ENCODE measurements around the gene PAX2. TPM values are rescaled to one million over a fixed set of nuclear protein-coding genes. Genes with fewer than 3 reads are reported as not detected.

PAX2 gene
- total RNA-seq, 4 donors from 2014 or later = not detected

DNA sequence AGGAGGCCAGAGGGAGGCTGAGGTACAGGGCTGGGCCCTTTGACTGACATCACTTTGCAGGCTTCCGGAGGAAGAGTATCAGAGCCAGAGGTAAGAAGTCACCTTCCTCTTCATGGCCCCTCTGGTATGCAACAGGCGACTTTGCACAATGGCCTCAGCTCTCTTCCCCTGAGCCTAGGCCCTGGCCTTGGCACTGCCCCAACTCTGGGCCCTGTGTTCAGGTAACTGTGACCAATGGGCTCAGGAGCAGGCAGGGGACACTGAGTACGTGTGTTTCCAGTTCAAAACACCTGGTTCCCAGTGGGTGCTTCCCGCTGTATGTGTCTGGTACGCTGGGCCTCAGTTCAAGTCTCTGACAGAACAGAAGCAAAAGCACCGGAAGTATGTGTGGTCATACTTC, 12.1 kb upstream of the PAX2 start:
- TF ChIP-seq POLR2AphosphoS5 (IDR thresholded peaks at IDR 0.05) = no peak
- TF ChIP-seq, protein P1, sequence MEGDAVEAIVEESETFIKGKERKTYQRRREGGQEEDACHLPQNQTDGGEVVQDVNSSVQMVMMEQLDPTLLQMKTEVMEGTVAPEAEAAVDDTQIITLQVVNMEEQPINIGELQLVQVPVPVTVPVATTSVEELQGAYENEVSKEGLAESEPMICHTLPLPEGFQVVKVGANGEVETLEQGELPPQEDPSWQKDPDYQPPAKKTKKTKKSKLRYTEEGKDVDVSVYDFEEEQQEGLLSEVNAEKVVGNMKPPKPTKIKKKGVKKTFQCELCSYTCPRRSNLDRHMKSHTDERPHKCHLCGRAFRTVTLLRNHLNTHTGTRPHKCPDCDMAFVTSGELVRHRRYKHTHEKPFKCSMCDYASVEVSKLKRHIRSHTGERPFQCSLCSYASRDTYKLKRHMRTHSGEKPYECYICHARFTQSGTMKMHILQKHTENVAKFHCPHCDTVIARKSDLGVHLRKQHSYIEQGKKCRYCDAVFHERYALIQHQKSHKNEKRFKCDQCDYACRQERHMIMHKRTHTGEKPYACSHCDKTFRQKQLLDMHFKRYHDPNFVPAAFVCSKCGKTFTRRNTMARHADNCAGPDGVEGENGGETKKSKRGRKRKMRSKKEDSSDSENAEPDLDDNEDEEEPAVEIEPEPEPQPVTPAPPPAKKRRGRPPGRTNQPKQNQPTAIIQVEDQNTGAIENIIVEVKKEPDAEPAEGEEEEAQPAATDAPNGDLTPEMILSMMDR (IDR thresholded peaks at IDR 0.05) = no peak
- no peak for TF ChIP-seq POLR2A (IDR thresholded peaks at IDR 0.05)
- no peak for TF ChIP-seq EP300 (IDR thresholded peaks at IDR 0.05)
- Histone ChIP-seq H3K27me3 (peaks cover 100% of the 10 kb centered on the region), H3K4me1 (peaks cover 50% of the 10 kb centered on the region), H3K27ac (no peak overlapping the region), H3K9me3 (no peaks in the 10 kb centered on the region), H3K36me3 (no peaks in the 10 kb centered on the region), H3K4me3 (no peak overlapping the region)
- 88% methylated on average over 5 of the region's 6 CpGs for WGBS
- no peak for DNase-seq (ENCODE audit: low spot score in 2 of 2)

DNA sequence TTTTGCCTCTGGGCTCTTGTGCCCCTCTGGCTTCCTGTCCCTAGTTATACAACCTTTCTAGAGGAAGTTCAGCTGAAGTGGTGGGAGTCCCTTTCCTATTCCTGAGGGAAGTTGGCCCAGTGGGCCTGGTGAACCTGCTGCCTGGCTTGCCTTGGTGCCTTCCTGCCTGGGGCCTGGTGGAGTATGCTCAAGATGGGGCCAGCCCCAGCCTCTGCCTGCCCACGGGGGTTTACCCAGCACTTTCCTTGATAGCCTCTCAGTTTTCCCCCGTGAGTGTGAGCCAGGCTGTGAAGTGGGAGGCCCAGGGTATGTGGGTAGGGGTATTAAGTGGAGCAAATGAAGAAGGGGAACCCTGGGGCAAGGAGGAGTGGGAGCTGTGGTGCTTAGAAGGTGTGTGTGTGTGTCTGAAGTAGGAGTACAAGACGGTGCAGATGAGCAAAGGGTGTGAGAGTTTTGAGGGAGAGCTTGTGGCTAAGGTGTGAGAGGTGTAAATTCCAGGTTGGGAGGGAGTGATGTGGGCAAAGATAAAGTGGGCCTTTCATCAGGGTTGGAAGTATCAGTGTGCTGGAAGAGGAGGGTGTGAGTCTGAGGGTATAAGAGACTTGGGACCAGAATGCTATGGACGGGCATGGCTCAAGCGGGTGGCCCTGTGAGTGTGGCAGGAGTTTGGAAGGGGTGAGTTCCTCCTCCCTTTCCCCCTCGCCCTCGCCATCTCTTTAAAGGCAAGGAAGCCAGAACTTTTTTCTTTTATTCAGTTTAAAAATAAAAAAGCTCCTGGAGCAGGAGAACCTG, 10.9 kb upstream of the PAX2 start:
- H3K4me3 ChIP-seq = no peak overlapping the region
- no peak overlapping the region for H3K27ac ChIP-seq
- 74% methylated on average over 7 of the region's 7 CpGs for WGBS
- H3K9me3 ChIP-seq = no peaks in the 10 kb centered on the region
- H3K36me3 ChIP-seq = no peaks in the 10 kb centered on the region
- TF ChIP-seq EP300 (IDR thresholded peaks at IDR 0.05) (no peak), POLR2A (IDR thresholded peaks at IDR 0.05) (no peak), POLR2AphosphoS5 (IDR thresholded peaks at IDR 0.05) (no peak)
- TF ChIP-seq, protein P1 (IDR thresholded peaks at IDR 0.05) = no peak
- no peak for DNase-seq (ENCODE audit: low spot score in 2 of 2)
- H3K4me1 ChIP-seq = peaks cover 48% of the 10 kb centered on the region
- H3K27me3 ChIP-seq = peaks cover 100% of the 10 kb centered on the region

DNA sequence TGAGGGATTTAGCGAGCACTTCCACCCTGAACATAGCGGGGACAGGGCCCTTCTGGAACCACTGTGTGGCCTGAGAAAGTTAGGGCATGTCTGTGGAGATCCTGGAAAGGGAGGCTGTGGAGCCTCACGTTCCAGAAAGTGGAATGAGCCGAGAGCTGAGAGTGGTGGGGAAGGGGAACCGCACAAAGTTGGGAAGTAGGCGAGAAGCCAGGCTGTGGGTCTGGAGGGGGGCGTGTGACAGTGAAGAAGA, 10.4 kb upstream of the PAX2 start:
- WGBS = 44% methylated on average over 7 of the region's 7 CpGs
- DNase-seq (ENCODE audit: low spot score in 2 of 2) = no peak
- no peak overlapping the region for H3K4me3 ChIP-seq
- H3K4me1 ChIP-seq = peaks cover 46% of the 10 kb centered on the region
- no peaks in the 10 kb centered on the region for H3K36me3 ChIP-seq
- TF ChIP-seq POLR2AphosphoS5 (IDR thresholded peaks at IDR 0.05) (no peak), EP300 (IDR thresholded peaks at IDR 0.05) (no peak), POLR2A (IDR thresholded peaks at IDR 0.05) (no peak)
- TF ChIP-seq, protein P1 (IDR thresholded peaks at IDR 0.05) = no peak
- peaks cover 100% of the 10 kb centered on the region for H3K27me3 ChIP-seq
- no peak overlapping the region for H3K27ac ChIP-seq
- H3K9me3 ChIP-seq = no peaks in the 10 kb centered on the region

DNA sequence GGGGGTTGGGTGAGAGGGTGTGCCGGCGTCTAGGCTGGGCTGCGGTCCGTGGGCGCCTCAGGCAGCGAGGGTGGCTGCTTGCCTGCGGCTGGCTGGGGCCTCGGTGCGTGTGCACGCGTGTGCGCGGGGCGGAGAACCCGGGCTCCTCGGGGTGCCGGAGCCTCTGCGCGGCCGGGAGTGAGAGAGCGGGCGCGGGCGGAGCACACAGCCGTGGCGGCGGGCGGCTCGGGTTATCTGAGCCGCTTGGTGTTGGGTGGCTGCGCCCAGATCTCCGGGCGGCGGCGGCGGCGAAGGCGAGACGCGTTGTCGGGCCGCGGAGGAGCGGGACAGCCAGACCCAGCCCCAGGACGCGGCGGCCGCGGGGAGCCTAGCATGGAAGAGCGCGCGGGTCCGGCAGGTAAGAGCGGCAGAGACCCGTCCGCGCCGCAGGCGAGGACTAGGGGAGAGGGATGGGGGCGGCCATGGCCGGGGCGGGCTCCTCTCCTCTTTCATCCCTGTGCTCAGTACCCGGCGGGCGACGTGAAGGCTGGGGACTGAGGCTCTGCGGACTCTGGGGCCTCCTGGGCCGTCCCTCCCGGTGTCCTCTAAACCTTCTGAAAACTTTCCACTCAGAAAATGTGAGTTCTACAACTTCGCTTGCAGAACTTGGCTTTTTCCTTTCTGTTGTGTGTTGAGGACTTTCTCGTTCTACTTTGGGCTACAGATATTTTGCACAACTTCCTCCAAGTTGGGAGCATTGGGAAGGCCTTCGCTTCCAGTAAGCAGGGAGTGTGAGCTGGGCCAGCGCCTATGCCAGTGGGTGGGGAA, 9.8 kb upstream of the PAX2 start:
- WGBS = 16% methylated on average over 43 of the region's 73 CpGs
- peaks cover 100% of the 10 kb centered on the region for H3K27me3 ChIP-seq
- TF ChIP-seq POLR2AphosphoS5 (IDR thresholded peaks at IDR 0.05) (no peak), POLR2A (IDR thresholded peaks at IDR 0.05) (no peak), EP300 (IDR thresholded peaks at IDR 0.05) (no peak)
- TF ChIP-seq, protein P1 (IDR thresholded peaks at IDR 0.05) = no peak
- no peak overlapping the region for H3K4me3 ChIP-seq
- H3K4me1 ChIP-seq = peaks cover 41% of the 10 kb centered on the region
- H3K27ac ChIP-seq = no peak overlapping the region
- H3K9me3 ChIP-seq = no peaks in the 10 kb centered on the region
- no peaks in the 10 kb centered on the region for H3K36me3 ChIP-seq
- no peak for DNase-seq (ENCODE audit: low spot score in 2 of 2)

DNA sequence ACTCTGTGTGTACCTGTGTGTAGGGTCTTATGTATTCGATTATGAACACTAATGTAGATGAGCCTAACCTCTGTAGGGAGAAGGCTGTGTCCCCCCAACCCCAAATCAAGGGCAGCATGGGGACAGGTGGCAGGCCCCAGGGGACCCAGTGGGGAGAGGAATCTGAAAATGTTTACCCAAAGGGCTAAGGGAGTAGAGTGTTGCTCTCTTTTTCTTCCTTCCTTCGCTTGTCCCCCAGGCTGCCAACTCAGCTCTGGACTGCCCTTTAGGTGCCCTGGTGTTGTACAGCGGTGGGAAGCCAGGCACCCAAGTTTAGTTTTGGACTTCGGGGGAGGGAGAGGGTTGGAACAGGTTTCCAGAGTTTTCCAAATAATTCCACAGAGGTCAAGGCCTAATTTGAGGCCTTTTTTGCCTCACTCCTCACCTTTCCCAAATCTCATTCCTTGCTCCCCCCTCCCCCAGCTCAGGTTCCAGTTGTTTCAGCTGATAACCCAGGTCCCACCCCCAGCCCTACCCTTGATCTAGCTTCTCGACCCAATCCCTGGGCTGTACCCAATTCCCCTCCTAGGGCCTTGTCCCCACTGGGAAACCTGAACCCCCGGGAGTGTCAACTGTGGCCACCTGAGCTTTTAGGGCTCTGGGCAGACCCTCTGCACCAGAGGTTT, 9.1 kb upstream of the PAX2 start:
- Histone ChIP-seq H3K27me3 (peaks cover 100% of the 10 kb centered on the region), H3K27ac (no peak overlapping the region), H3K36me3 (no peaks in the 10 kb centered on the region), H3K4me3 (no peak overlapping the region), H3K4me1 (peaks cover 34% of the 10 kb centered on the region), H3K9me3 (no peaks in the 10 kb centered on the region)
- no peak for DNase-seq (ENCODE audit: low spot score in 2 of 2)
- TF ChIP-seq POLR2AphosphoS5 (IDR thresholded peaks at IDR 0.05) (no peak), POLR2A (IDR thresholded peaks at IDR 0.05) (no peak)
- TF ChIP-seq, protein P1 (IDR thresholded peaks at IDR 0.05) = no peak
- 78% methylated on average over 6 of the region's 6 CpGs for WGBS

Measured in suprapubic skin (tissue), 4 donors.